ENCODE data around the gene MAP2K5.

DNA sequence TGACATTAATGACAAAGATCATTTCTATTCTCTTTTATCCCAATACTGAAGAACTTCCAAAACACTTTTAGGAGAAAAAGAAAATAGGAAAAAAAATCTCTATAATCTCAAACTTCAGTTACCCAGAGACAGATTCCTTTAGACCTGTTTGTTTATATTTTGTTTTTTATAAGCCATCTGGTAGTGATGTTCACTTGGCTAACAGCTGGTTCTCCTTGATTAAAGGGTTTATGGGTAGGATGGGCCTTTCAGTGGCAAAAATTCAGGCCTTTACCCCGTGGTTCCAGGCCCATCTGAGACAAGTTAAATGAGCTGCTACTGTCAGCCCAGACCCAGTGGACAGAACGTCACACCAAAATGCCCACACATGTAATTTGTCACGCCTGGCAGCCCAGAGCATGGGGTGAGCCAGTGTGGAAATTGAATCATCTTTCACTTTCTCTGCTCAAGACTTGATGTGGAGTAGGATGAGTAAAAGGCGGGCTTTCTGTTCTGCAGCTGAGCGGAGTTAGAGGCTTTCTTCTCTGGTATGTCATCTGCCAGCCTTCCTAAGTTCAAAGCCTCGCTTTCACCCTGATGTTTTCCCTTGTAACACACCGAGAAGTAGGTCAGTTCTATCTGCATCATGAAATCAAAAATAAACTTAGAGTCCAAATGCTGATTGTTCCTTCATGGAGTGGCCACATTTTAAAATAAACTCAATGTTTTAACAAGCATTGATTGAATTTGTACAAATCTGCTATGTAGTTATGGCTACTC, 220.3 kb downstream of the MAP2K5 start:
- peak; percentile 28 for TF ChIP-seq POLR2AphosphoS5 (IDR thresholded peaks at IDR 0.05)
- TF ChIP-seq POLR2A (IDR thresholded peaks at IDR 0.05): no peak
- TF ChIP-seq, protein P1, sequence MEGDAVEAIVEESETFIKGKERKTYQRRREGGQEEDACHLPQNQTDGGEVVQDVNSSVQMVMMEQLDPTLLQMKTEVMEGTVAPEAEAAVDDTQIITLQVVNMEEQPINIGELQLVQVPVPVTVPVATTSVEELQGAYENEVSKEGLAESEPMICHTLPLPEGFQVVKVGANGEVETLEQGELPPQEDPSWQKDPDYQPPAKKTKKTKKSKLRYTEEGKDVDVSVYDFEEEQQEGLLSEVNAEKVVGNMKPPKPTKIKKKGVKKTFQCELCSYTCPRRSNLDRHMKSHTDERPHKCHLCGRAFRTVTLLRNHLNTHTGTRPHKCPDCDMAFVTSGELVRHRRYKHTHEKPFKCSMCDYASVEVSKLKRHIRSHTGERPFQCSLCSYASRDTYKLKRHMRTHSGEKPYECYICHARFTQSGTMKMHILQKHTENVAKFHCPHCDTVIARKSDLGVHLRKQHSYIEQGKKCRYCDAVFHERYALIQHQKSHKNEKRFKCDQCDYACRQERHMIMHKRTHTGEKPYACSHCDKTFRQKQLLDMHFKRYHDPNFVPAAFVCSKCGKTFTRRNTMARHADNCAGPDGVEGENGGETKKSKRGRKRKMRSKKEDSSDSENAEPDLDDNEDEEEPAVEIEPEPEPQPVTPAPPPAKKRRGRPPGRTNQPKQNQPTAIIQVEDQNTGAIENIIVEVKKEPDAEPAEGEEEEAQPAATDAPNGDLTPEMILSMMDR (IDR thresholded peaks at IDR 0.05): no peak
